GM21515 (cell line): ENCODE results near the gene IDI2.

Experiments
- ATAC-seq: cut with Tn5 transposase; IDR thresholded peaks from one replicate; pipeline ENCODE4 v1.9.1; 2021; ENCODE audit not compliant: unreplicated experiment

IDI2 gene

GRCh38 chr10:1009071-1009494, 16.6 kb downstream of the IDI2 start:
- no peak for ATAC-seq

DNA sequence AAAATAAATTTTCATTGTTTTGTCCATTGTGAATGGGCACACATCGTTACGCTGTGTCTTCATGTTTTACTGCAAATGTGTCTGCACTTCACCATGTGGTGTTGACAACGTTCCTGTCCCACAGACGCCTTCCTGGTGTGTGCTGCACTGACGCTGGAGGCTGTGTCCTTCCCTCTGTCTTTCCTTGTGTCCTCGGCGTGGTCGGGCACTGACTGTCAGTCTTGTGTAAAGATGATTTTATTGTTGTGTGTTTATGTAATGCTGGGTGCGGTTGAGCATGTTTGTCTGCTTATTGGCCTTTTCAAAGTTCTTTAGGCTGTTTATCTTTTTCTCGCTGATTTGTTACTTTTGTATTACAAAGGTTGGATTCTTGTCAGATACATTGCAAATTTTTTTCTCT, 18.1 kb downstream of the IDI2 start:
- no peak for ATAC-seq

DNA sequence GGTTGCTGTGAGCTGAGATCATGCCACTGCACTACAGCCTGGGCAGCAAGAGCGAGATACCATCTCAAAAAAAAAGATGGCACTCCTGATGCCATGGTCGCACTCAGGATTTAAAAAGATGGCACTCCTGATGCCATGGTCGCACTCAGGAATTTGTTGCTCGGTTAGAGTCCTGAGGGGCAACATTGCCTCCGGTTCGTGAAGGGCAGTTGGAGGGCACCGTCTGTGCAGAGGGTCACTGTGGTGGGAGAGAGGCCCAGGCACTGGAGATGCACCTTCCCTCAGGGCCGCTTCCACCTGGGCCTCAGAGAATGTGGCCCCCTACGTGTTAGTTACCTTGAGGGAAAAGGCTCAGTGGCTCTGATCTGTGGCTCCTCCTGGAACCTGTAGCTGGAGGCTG, 19.1 kb downstream of the IDI2 start:
- no peak for ATAC-seq

GRCh38 chr10:1003884-1004670, 21.6 kb downstream of the IDI2 start:
- ATAC-seq = no peak

- no peak for ATAC-seq
Observed at GRCh38 chr10:1002425-1003006, 23.1 kb downstream of the IDI2 start.

DNA sequence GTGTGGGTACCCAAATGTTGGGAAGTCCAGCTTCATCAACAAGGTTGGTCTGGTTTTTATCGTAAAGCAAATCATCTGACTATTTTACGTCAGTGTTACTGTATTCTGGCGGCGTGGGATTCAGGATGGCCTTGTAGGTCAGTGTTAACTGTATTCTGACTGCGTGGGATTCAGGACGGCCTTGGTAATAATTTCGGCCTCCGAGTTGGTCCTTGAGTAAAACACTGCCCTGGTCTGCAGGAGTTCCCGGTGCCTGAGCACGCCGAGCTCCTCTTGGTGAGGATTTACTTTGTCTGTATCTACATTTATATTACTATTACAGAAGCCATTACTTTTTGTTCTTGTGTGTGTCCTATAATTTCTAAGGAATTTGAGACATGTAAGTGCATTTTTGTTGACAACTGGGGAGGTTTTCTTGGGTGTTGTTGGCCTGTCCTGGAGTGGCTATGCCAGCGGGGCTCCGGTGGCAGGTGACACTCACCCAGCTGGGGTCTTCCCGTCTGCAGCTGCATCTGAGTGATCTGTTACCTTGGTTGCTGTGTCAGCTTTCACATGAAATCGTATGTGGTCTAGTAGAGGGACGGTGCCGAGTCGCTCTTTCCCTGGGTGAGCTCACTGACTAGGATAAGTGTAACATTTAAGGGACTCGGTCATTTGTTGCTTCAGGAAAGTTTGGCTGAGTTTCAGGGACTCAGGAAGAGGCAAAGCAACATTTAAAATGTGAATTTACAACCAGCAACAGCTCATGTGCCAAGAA, 28.2 kb downstream of the IDI2 start:
- ATAC-seq = no peak

GRCh38 chr10:996031-996430, 29.6 kb downstream of the IDI2 start:
- no peak for ATAC-seq

GRCh38 chr10:995559-995926, 30.1 kb downstream of the IDI2 start:
- ATAC-seq = no peak

- ATAC-seq = no peak
Observed at GRCh38 chr10:994836-995558, 30.7 kb downstream of the IDI2 start.

DNA sequence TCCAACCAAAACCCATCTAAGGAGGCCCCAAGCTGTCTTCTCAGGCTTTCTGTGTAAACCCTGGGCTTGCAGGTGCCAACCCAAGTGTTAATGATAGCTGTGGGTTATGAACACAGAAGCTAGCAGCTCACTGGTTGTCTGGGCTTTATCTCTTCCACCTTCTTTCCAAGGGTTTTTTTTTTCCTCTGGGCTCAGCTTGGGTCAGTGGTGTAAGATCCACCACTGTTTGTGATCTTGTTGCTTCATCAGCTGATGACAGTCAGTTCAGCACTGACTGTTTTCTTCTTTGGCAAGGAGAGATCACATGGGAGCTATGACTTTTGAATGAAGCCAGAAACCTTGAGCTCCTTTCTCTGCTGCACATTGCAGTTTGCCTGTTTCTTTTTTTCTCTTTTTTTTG, 32.8 kb downstream of the IDI2 start:
- no peak for ATAC-seq

DNA sequence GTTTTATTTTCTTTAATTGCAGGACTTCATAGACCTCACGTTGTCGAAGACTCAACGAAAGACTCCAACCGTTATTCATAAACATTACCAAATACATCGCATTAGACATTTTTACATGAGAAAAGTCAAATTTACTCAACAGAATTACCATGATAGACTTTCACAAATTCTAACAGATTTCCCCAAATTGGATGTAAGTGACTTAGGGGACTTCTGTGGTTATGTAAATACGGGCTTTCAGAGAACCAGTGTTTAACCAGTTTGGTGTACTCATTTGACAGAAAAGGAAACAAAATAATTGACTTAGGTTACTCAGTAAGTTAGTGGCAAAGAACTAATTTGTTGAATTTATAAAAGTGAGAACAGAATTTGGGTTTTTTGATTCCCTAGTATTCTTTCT, 33.2 kb downstream of the IDI2 start:
- ATAC-seq = no peak

DNA sequence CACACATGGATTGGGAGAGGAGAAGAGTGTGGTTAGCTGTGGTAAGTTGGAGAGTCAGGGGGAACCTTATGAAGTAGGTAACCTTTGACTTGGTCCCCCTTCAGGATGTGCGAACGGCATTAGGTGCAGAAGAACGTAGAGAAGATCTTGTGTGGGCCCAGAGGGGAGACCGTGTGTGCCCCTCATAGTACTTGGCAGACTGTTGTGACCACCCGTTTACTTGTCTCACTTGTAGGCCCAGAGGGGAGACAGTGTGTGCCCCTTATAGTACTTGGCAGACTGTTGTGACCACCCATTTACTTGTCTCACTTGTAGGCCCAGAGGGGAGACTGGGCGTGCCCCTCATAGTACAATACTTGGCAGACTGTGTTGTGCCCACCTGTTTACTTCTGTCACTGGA, 34.9 kb downstream of the IDI2 start:
- no peak for ATAC-seq

DNA sequence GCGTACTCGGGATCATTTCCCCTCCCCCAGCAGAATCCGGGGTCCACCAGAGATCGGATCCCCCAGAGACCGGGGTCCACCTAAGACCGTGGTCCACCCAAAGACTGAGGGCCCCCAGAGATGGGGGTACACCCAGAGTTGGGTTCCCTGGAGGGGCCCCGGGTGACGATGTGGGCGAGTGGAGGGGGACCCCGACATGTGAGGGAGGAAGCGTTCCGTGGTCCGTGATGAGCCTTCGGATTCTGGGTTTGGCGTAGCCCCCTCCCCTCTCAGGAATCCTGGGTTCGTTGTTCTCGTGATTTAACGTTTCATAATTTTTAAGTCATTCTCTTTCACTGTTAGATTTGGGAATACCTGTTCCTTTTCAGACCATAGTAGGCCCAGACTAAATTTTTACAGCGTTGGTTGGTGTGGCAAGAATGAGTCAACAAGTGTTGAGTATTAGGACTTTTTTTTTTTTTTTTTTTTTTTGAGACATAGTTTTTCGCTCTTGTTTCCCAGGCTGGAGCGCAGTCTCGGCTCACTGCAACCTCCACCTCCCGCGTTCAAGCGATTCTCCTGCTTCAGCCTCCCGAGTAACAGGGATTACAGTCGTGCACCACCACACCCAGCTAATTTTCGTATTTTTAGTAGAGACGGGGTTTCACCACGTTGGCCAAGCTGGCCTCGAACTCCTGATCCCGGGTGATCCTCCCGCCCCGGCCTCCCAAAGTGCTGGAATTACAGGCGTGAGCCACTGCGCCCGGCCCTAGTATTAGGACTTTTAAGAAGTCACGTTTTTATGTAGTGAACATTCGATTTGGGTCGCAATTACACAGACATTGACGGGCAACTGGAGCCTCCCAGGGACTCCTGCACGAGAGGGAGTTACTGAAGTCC, 36.8 kb downstream of the IDI2 start:
- peak; percentile 8 for ATAC-seq

DNA sequence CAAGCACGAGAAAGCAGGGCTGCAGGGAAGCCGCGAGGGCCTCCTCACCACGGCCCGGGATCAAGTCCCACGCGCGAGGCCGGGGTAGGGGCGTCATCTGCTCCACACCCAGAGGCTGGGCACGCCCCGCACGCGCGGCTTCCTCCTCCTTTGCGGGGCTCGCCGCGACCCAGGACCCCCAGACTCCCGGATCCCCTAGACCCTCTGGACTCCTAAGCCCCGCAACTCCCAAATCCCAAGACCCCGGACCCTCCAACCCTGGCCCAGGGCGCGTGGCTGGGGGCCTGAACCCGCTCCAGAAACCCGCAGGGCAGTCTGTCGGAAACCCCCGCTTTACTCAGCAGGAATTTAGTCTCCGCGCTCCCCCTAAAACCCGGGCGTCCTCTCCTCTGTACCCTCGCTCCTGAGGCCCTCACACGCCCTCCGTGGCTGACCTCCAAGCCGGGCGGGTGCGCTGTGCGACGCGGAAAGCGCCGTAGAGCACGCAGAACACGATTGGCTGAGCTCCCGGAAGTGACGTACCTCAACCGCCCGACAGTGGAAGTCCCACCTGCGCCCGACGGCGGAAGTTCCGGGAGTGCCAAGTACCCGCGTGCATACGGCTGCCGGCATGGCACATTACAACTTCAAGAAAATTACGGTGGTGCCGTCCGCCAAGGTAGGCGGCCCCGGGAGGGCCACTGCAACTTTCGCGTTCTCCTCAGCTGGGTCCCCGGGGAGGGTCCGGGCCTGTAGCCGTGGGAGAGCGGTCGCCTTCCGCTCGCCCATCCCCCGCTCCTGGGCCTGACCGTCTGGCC, 37.6 kb downstream of the IDI2 start, which contains the start of gene GTPBP4:
Gene GTPBP4 (plus strand): TSS at position 565 of the 797 bp plus-strand sequence. CDS start 46 bp downstream, at position 611.
- peak; percentile 96 for ATAC-seq

DNA sequence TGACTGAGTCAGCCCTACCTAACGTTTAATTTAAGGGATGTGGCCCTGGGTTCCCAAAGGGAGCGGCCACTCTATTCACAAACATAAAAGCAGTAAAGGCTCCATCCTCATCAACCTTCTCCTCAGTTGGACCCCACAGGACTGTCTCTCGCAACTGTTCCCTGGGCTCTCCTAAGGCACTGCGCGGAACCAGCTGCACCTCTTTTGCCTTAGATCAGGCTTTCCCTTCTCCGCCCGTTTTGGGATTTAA, 38.1 kb downstream of the IDI2 start:
- no peak for ATAC-seq

DNA sequence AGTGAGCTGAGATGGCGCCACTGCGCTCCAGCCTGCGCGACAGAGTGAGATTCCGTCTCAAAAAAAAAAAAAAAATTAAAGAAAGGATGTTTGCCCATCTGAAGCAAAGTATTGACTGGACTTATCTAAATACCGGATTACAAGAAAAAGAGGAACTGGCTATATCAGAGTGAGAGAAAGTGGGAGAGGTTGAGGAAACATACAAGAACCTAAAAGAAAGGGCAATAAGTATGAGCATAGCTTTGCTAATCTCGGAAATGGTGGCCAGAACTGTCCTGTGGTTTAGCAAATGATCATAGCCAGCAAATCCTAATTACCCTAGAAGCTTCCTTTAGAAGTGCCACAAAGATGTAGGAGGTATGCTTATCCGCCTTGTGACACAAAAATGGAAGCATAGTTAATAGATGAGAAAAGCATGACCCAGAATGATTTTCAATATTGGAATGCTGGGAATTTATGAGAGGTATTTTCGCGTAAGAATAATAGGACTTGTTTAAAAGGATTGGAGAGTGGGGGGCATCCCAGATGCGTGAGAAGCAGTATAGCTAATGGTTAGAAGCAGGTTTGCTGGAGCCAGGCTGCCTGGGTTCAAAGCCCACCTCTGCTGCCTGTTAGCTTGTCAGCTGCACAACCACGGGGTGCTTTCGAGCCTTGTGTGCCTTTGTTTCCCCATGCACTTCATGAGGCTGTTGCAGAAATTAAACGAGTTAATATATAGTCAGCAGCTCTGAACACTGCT, 38.6 kb downstream of the IDI2 start:
- no peak for ATAC-seq

DNA sequence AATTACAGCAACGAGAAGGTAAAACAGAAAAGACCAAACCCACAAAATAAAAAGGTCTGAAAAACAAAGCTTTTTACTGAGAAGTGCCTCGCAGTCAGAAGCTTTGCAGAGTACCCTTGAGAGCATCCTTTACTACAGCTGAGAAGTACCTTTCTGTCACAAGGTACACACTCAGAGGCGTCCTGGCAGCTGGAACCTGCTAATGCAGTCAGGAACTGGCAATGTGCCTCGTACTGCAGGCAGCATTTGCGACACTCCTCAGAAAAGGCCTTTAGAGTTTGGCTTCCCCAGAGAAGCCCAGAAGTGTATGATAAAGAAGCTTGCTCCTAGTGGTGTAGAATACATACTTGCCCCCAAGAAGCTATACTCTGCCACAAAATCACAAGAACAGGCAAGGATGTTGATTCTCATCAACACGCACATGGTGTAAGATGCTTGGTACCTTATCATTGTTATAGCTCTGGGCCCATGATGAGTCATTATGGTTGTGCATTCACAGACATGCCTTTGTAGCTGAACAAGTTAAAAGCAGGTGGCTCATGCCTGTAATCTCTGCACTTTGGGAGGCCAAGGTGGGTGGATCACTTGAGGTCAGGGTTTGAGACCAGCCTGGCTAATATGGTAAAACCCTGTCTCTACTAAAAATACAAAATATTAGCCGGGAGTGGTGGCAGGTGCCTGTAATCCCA, 39.4 kb downstream of the IDI2 start:
- no peak for ATAC-seq

- ATAC-seq = no peak
Observed at GRCh38 chr10:985361-985760, 40.3 kb downstream of the IDI2 start.
